NT2/D1 (cell line): Measurements from ENCODE around the gene EHF.
A peak's percentile ranks its signal among the peaks of the same experiment; 100 is the strongest.

Experiments used
- DNase-seq: peaks from one replicate; pipeline ENCODE4 v3.0.0-alpha.2; 2011; ENCODE audit warnings: low read depth, low spot score
- H3K27me3 ChIP-seq: 2 replicates; pipeline ENCODE4 v1.6.0; 2011; ENCODE audit warnings: mild to moderate bottlenecking; ENCODE audit not compliant: insufficient read length, insufficient read depth
- H3K36me3 ChIP-seq: 2 replicates; pipeline ENCODE4 v1.6.1; 2011; ENCODE audit warnings: mild to moderate bottlenecking, low read length, mixed read lengths; ENCODE audit not compliant: insufficient read depth, insufficient read length
- H3K4me1 ChIP-seq: 2 replicates; pipeline ENCODE4 v1.5.1; 2011; ENCODE audit not compliant: insufficient read depth, insufficient read length
- H3K4me3 ChIP-seq: 2 replicates; pipeline ENCODE4 v1.5.1; 2011; ENCODE audit warnings: low read depth; ENCODE audit not compliant: insufficient read length
- H3K9ac ChIP-seq: 2 replicates; pipeline ENCODE4 v1.6.0; 2011; ENCODE audit warnings: low read depth; ENCODE audit not compliant: insufficient read length
- H3K9me3 ChIP-seq: 2 replicates; pipeline ENCODE4 v1.5.1; 2011; ENCODE audit warnings: mild to moderate bottlenecking, low read length; ENCODE audit not compliant: insufficient read depth
- SUZ12 ChIP-seq: IDR thresholded peaks from 2 replicates; pipeline ENCODE4 v1.6.1; 2011; ENCODE audit not compliant: insufficient read length, insufficient read depth; ENCODE audit errors: extremely low read depth
- YY1 ChIP-seq: IDR thresholded peaks from 2 replicates; pipeline ENCODE4 v1.6.1; 2011; ENCODE audit not compliant: insufficient read length, insufficient read depth
- ZNF274 ChIP-seq: IDR thresholded peaks from 2 replicates; pipeline ENCODE4 v1.6.1; 2011; ENCODE audit warnings: mild to moderate bottlenecking, low read depth, low read length

The EHF gene

GRCh38 chr11:34651551-34651950 is 30.7 kb downstream of the EHF start:
- peak; percentile 44 for DNase-seq
- H3K4me3 ChIP-seq = no peak overlapping the region
- no peaks in the 10 kb centered on the region for H3K9me3 ChIP-seq
- no peaks in the 10 kb centered on the region for H3K36me3 ChIP-seq
- TF ChIP-seq SUZ12 (no peak), YY1 (no peak), ZNF274 (no peak)
- H3K9ac ChIP-seq = no peak overlapping the region
- H3K27me3 ChIP-seq = no peaks in the 10 kb centered on the region
- peaks cover 3% of the 10 kb centered on the region for H3K4me1 ChIP-seq

DNA sequence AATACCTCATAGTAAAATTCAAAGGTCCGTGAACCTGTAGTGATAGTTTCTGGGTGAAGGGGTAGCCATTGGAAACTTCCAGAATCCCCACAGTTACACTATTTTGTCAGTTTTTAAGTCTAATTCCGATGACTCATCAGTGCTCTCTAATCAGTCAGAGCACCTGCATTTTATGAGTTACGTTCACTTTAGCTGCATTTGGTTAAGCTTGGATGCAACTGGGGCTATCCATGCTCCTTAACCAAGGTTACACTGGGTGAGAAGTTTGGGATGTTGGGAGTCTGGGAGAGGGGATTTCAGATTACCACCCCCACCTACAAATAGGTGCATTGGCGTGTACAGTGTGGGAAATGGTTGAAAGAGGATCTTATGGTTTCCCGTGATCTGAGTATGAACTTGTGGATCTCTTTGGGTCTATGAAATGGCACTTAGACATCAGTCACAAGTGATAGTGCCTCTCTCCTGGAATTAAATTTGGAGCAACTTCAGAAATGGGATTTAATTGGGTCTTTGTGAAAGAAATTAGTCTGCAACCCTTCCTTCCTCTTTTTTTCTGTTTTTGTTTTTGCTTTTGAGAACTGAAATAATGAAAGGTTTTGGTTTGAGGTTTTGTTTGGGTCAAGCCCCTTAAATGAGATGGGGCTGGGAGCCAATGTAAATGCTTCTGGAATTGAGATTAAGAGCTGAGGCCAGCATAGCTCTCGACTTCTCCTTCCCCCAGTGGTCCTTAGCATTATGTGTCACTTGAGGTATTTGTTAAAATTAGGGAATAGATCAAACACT is 31.5 kb downstream of the EHF start:
- TF ChIP-seq ZNF274 (no peak), YY1 (no peak), SUZ12 (no peak)
- Histone ChIP-seq H3K4me3 (no peak overlapping the region), H3K9ac (no peak overlapping the region), H3K9me3 (no peaks in the 10 kb centered on the region), H3K27me3 (no peaks in the 10 kb centered on the region), H3K36me3 (no peaks in the 10 kb centered on the region), H3K4me1 (peaks cover 3% of the 10 kb centered on the region)
- DNase-seq = no peak

GRCh38 chr11:34653031-34653430 is 32.1 kb downstream of the EHF start:
- TF ChIP-seq SUZ12 (no peak), YY1 (no peak), ZNF274 (no peak)
- H3K27me3 ChIP-seq = no peaks in the 10 kb centered on the region
- H3K9ac ChIP-seq = no peak overlapping the region
- H3K36me3 ChIP-seq = no peaks in the 10 kb centered on the region
- H3K4me3 ChIP-seq = no peak overlapping the region
- peaks cover 3% of the 10 kb centered on the region for H3K4me1 ChIP-seq
- no peak for DNase-seq
- no peaks in the 10 kb centered on the region for H3K9me3 ChIP-seq

DNA sequence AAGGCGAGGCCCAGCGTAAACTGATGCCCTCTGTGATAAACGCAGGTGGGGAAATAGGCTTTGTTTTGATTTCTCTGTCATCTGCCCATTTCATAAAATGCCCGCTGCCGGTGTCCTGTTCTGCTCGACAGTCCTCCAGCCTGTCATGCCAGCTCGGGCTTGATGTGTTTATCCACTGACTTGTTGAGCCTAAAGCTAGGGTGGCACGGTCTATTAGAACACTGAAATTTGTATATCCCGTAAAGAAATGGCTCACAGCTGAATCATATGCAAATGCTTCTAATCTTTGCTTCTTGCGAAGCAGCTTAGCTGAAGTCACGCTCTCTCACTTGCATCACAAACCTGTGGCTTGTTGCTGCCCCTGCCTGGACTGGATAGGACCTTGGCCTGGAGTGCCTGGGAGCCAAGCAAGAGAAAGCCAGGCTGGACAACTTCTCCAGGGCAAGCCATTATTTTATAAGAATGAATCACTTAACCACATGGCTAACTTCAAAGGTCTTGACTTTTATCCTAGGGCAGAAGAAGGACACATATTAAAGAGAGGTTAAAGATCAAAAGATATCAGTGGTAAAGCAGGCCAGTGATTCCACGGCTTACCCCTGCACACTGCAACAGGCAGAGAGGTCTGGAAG is 33.1 kb downstream of the EHF start:
- Histone ChIP-seq H3K9ac (no peak overlapping the region), H3K9me3 (no peaks in the 10 kb centered on the region), H3K36me3 (no peaks in the 10 kb centered on the region), H3K4me1 (peaks cover 3% of the 10 kb centered on the region), H3K4me3 (no peak overlapping the region), H3K27me3 (no peaks in the 10 kb centered on the region)
- TF ChIP-seq YY1 = no peak
- TF ChIP-seq ZNF274 = no peak
- TF ChIP-seq SUZ12 = no peak
- no peak for DNase-seq

GRCh38 chr11:34654483-34655334 is 33.8 kb downstream of the EHF start:
- Histone ChIP-seq H3K4me3 (no peak overlapping the region), H3K36me3 (no peaks in the 10 kb centered on the region), H3K9ac (no peak overlapping the region), H3K9me3 (no peaks in the 10 kb centered on the region), H3K27me3 (no peaks in the 10 kb centered on the region), H3K4me1 (peaks cover 3% of the 10 kb centered on the region)
- TF ChIP-seq ZNF274 = no peak
- TF ChIP-seq SUZ12 = no peak
- no peak for TF ChIP-seq YY1
- DNase-seq = no peak

DNA sequence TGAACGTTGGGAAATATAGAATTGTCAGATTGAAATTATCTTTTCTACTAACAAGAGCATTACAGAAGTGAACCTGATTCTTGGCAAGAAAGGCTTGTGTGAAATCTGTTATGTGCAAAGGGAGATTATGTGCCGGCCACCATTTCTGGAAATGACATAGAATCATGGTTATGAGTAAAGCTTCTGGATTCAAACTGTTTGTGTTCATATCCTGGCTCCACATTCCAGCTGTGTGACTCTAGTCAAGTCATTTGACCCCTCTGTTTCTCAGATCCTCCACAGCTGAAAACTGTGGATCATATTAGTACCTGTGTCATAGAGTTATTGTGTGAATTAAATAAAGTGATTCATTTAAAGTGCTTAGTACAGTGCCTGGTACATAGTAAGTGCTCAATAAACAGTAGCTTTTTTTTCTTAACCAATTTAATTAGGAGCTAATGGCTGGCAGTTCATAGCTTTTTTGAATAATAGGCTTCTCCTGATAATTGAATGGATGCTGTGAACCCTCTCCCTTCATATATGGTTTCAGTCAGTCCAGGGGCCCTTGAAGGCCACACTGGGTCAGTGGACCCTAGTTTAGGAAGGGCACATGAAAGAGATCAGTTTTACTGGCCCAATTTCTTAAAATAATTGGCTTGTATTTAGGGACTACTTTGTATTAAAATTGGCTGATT is 34.6 kb downstream of the EHF start:
- no peak for DNase-seq
- no peak for TF ChIP-seq SUZ12
- TF ChIP-seq YY1 = no peak
- no peak for TF ChIP-seq ZNF274
- H3K4me1 ChIP-seq = peaks cover 3% of the 10 kb centered on the region
- no peaks in the 10 kb centered on the region for H3K27me3 ChIP-seq
- no peak overlapping the region for H3K9ac ChIP-seq
- no peaks in the 10 kb centered on the region for H3K9me3 ChIP-seq
- no peak overlapping the region for H3K4me3 ChIP-seq
- no peaks in the 10 kb centered on the region for H3K36me3 ChIP-seq
